Measurements from ENCODE around the gene HLA-DOB.

HLA-DOB gene

DNA sequence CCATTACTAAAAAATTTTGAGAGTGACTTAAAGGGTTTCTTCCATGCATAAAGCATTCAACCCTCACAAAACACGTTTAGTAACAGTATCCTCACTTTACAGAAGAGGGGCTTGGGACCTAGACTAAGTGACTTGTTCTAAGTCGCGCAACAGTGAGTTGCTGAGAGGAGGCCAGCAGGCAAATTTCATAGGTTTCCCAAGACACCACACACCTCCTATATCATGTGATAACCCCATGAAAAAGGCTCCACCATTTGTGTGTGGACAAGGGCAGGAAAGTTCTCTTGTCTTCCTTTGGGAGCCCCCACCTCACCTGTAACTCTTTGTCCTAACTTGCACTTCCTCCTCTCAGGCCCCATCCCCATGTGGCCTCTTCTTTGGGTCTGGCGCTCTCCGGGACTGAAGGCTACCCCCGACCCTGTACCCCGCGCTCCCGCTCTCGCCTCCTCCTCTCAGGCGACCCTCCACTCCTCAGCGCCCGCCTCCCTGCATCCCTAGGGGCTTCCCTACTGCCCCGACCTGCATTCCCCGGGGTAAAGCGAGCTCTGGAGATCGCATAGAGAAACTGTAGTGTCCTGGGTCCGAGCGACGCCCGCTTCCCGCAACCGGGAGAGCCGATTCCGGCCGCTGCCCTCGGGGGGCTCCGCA, 26.7 kb upstream of the HLA-DOB start:
- DNase-seq: no peak

DNA sequence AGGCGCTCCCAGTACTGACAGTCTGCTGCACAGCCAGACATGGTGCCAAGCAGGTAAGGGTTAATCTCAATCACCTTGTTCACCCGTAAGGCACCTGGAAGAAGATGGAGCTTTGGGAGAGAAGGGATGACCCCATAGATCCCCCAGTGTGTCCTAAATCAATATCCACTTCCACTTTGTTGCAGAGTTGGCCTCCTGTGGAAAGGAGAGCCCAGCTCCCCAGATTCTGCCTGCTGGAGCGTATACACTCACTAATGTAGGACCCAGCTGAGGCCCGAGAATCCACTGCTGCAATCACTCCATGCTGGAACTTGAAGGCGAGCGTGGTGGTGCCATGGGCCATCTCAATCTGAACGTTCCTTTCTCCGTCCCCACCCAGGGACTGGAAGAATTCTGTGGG, 25.9 kb upstream of the HLA-DOB start:
- DNase-seq: no peak

DNA sequence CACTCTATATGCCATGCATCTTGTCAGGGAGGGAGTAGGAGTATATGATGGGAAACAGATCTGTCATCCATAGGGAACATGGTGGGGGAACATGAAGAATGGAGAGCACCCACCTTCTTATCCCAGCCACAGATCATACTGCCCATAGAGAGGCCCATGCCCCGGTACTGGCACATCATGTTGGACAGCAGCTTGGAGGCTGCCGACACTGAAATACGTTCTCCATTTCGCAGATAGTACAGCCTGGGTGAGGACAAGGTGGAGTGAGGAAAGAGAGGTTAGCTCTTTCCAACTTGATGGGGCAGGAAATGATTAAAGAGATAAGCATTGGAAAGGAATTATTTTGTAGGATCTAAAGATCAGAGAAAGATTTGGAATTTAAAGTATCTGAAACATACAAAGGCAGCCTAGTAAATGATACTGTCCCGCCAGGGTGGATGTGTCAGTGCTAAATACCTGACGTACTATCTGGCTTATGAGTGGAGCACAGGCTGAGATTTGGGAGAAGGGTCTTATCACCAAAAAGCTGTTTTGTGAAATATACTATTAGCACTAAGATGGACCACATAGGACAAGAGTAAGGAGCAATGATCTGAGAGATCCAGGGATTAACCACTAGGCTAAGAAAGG, 25.3 kb upstream of the HLA-DOB start:
- DNase-seq: no peak

DNA sequence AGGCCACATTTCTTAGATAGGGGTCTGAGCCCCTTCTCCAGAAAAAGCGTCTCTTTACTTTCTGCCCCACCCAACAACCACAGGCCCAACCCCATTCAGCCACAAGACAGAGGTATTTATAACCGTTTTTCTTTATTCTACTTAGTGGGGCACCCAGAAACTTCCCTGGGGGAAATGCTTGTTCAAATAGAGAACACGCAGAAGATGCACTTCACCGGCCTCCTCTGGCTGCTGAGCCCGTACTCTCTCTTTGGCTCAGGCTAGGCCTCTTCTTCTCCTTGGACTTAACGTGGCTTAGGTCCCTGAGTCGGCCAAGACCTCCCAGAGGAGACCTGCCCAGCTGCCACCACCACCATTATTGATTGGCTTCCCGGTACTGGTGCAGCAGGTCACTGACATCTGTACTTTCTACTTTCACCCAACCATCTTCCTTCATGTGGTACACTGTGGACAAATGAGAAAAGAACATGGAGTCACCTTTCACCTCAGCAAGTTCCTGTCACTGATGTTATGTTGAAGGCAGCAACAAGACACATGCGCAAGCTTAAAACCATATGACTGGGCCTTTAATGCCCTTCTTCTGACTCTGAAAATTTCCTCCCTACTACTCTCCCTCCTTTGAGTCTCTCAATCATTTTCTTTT, 23.9 kb upstream of the HLA-DOB start:
- DNase-seq: no peak

DNA sequence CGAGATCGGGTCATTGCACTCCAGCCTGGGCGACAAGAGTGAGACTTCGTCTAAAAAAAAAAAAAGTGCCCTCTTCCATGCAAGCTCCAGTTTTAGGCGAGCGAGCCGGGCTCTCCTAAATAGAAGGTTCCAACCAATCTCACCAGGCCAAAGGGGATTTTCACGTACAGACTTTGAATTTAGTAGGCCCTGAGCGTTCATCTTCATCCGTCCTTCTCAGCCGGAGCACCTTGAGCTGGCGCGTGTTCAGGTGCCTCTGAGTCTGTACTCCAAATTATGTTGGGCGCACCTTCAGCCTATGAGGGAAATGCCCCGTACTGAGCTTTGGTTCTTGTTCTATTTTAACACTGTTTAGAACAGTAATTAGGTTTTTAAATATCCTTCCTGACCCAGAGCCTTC, 22.6 kb upstream of the HLA-DOB start:
- DNase-seq: no peak

DNA sequence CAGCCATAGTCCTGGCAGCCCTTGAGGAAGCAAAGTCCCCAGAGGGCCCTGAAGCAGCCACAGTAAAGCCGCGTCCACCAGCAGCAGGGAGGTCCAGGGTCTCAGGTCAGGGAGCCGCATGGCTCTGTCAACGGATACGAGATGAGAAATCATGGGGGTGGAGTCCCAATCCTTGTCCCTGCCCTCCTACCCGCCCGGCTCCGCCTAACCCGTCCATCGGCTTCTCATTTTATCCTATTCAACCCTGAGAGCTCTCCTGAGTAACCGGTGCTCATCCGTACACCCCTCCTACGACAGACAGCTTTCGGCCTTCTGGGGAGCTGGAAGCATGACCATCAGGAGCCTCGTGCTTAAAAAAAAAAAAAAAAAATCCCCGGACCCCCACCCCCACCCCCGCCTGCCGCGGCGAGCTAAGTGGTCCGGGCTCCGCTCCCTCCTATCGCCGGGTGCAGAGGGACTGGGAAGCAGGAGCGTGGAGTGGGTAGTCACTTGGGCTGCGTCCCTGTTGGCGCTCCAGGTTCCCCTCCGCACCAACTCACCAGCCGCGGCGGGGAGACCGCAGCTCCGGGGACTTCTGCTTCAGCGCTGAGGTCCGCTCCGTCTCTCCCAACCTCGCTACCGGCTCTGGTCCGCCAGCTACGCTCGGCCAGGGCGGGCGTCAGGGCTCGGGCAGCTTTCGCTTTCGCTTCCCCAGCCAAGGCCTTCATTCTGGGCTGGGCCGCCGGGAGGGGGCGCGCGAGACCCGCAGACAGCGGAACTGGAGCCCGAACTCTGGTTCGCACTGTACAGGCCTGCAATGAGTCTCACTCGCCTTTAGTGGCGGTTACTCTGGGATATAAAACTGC, 21.5 kb upstream of the HLA-DOB start, which contains the start of gene TAP2:
Gene TAP2 (minus strand): TSS at position 626 of the 845 bp plus-strand sequence. CDS start 506 bp downstream, at position 120.
- DNase-seq: peak; percentile 98

DNA sequence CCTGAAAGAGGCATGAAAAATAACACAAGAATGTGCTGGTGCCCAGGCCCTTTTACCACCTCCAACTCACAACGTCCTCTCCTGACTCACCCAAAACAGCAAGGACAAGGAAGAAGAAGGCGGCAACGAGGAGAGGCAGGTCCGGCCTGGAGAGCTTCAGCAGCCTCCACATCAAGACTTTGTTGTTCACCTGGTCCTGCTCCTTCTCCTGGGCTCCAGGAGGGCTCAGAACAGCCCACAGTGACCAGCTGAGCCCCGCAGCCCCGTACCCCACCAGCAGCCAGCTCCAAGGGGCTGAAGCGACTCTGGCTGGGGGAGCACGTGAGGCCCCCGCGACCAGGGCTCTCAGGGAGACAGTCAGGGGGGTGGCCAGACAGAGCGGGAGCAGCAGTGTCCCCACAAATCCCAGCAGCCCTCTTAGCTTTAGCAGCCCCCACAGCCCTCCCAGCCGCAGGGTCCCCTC, 20.9 kb upstream of the HLA-DOB start:
- no peak for DNase-seq

DNA sequence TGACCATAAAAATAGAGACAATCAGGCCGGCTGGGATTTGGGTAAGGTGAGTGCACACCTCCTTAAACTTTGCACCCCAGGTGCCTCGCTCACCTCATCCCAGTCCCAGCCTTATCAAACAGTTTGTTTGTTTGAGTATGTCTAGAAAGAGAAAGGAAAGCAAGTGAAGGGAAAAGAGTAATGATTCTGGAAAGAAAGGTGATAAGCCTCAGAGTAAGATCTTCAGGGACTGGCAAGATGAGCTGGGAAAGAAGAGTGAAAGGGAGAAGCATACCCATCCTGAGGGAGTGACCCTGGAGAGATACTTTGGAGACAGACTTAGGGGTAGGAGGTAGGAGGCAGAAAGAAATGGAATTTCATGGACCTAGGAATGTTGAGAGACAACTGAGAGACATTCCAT, 20.1 kb upstream of the HLA-DOB start:
- no peak for DNase-seq

DNA sequence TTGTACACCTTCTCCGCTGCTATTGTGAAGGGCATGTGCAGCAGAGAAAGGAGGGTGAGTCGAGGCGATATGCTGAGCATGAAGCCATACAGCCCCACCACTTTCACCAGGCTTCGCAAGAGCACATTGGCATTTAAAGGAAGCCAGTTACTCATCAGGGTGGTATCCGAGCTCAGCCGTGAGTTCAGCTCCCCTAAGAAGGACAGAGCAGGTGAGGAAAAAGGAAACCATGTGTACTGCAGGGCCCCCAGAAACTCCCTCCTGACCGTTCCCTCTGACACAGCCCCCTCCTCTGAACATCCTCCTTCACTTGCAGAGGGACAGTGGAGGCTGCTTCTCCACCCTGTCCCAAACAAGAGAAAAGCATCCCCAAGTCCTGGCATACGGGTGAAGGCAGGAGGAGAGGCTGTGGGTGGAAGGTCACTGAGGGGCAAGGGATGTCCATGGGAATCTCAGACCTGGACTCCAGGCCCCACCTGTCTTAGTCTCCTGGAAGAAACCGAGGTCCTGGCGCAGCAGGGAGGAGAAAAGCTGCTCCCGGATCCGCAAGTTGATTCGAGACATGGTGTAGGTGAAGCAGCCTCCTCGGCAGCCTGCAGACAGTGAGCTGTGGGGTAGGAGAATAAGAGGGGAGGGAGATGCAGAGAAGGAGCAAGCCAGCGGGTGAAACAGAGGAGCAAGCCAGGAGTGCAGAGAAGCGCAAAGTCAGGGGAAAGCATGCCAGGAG, 18.5 kb upstream of the HLA-DOB start:
- DNase-seq: no peak

DNA sequence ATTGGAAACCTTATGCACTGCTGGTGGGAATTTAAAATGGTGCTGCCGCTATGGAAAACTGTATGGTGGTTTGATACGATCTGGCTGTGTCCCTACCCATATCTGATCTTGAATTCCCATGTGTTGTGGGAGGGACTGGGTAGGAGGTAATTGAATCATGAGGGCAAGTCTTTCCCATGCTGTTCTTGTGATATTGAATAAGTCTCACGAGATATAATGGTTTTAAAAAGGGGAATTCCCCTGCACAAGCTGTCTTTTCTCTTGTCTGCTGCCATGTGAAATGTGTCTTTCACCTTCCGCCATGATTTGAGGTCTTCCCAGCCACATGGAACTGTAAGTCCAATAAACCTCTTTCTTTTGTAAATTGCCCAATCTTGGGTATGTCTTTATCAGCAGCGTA, 16.9 kb upstream of the HLA-DOB start:
- no peak for DNase-seq

DNA sequence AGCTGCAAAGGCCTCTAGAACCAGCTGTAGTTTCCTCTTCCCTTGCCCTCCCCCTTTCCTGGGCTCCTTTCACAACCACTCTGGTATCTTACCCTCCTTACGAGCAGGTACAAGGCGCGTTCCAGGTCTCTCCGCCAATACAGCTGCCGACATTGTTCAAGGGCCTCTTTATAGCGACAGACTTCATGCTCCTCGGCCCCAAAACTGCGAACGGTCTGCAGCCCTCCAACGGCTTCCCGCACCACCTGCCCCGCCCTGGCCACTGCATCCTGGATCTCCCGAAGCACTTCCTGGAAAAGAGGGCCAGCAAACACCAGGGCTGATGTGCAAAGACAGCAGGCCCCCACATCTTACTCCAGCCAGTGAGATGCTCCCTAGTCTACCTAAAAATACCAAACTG, 15.7 kb upstream of the HLA-DOB start:
- no peak for DNase-seq

DNA sequence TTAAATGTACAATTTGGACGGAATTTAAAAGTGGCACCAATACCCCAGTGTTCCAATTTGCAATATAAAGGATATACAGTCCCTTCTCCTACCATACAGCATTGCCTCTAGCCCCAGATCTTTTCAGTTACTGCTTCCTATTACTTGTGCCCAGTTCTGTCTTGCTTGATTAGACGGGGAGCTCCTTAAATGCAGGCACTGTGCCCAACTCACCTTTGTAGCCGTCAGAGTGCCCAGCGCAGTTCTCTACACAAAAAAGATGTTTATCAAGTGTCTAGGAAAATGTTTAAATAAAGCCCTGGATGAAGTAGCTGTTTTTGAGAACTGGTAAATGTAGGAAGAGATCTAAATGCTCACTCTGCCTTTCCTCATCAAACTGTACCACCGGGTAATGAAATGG, 14.1 kb upstream of the HLA-DOB start:
- DNase-seq: no peak

DNA sequence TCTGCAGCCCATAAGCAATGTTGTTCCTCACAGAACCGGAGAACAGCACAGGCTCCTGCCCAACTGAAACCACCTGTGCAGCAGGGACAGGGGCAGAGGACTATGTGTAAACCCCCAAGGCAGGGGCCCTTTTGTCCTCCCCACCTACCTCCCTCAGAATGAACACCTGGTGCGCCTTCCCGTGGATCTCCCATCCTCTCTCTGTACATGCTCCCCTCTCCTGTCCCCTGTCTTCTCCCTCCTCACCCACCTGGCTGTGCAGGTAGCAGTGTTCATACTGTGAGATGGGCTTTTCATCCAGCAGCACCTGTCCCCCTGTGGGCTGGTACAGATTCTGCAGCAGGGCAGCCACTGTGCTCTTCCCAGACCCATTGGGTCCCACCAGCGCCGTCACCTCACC, 13.2 kb upstream of the HLA-DOB start:
- no peak for DNase-seq

DNA sequence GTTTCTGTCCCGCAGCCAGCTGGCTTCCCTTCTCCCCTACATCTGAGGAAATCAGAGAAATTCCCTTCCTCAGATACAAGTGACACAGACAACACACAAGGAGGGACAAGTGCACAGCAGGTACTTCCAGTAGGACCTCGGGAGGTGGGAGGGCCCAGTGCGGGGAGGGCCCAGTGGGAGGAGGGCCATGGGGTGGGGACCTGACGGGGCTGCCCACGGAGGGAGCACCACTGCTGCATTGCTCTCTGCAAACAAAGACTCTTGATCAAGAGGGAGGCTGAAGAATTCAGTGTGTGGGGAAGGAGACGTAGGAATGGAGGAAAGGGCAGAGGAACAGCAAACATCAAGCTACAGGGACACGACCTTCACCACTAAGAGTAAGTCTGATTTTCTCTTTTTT, 12.7 kb upstream of the HLA-DOB start:
- DNase-seq: no peak

DNA sequence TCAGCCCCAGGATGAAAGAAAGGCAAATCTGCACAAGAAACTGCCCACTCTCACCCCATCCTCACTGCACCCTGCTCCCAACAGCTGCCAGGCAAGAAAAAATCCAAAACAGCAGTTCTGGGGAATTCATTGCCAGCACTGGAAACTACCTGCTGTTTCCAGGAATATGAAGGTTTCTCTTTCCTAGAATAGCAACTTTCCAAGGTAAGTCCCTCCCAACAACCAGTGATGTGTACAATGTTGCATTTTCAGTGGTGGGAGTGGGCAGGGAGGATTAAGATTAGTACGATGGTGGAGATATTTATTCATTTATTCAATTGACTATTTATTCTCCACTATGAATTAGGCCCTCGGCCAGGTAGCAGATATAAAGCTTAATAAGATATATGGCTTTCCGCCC, 10.2 kb upstream of the HLA-DOB start:
- DNase-seq: no peak

DNA sequence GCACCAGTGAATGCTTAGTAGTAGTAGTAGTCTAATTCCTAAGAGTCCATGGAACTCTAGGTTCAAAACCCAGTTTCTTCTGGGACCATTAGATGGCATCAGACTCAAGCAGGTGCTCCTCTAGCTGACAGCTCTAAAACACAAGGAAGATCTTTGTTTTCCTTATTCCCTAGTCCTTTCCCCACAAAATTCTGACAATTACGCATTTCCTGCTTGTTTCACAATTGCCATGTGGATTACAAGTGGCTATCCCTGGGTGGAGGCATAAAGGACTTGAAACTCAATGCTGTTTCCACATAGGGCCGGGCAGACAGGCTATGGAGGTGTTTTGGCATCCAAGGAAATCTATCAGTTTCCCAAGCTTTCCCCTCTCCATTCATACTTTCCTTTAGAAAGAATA, 9.2 kb upstream of the HLA-DOB start:
- DNase-seq: no peak

DNA sequence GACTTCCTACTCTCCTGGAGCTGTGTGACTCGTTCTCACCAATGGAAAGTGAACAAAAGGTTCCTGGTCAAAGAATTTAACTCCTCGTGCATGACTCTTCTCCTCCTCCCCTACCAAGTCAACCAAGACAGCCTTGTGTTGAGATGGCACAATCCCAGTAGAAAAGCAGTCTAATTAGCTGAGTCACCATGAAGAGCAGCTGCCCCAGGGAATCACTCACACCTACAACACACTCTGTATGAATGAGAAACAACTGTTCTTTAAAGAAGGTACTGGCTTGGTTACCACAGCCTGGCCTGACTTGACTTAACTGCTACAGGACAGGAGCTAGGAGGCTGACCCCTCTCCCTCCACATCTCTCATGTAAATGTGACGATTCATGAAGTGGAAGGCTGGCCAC, 2.9 kb upstream of the HLA-DOB start:
- DNase-seq: no peak

DNA sequence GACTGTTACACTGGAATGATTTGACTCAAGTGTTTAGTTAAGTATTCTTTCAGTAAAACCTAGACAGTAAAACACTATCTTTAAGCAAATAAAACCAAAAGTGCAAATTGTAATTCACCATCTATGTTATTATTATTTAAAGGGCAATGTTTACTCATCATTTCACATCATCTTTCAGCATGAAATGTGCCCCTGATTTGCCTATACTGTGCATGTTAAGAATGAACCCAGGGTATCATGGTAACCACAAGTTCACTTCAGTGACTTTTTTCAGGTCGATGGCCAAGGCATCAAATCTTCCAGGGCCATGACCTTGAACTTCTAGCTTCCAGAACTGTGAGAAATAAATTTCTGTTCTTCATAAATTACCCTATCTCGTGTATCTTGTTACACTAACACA, 2.1 kb upstream of the HLA-DOB start:
- DNase-seq: no peak

DNA sequence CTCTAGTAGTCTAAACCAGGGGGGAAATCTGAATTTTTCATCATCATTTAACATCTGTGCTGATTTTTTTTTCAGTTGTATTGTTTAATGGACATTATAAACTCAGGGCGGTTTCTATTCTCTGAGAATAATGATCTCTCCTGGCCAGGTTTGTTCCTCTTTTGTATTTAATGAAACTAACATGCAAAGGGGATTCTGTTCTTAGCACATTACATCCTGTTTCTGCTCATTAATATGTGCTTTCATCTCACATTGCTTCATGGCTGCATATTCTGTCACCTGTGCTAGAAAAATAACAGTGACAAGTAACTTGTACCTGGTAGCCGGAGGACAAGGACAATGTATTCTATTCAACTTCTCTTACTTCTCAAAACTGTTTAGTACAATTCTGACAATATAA, 806 bp downstream of the HLA-DOB start:
- DNase-seq: no peak

DNA sequence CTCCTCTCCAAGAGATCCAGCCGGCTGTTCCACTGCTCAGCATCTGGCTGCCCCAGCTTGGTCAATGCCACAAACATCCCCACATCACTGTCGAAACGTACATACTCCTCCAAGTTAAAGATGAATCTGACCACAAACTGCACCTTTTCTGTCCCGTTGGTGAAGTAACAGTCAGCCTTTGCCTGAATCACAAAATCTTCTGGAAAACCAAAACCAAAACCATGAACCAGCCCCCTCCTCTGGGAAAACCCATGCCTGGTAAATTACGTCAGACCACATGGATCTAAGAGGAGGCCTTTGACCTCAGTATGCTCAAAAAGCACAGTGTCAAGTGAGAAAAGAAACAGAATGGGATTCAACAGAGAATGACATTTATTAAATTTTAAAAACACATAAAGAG, 1.7 kb downstream of the HLA-DOB start:
- DNase-seq: no peak

DNA sequence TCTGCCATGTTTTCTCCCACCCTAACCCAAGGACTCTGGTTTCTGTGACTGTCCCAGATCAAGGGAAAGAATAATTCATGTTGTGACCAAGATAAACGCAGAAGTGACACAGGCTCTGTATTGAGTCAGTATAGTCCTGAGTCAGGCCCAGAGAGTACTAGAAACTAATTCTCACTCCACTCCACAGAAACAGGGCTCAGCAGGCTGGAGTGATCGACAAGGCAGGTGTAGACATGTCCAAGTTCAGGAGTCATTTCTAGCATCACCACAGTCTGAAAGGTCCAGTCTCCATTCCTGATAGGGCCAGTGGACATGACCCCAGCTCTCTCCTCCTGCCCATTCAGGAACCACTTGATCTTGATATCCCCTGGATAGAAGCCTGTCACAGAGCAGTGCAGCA, 2.7 kb downstream of the HLA-DOB start:
- DNase-seq: no peak

DNA sequence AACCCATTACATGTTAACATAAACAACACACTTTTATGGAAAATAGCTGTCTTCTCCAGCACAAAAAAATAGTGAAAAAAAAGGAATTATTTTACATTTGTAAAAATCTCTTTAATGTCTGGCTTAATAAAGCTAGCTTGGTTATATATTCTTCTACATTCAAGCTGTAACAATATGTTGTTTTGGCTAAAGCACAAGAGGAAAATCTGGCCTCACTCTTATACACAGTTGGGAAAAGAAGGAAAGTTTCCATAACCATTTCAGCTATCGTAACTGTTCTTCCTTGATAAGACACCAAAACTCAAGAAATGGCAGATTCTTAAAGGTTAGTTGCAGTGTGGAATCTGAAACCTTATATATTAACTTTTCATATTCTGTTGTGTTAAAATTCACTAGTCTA, 7.6 kb downstream of the HLA-DOB start:
- no peak for DNase-seq

Data from stimulated activated CD4-positive, alpha-beta T cell treated with anti-CD3 and anti-CD28 coated beads, Interleukin-4, amount 100 ng/mL, for 24 hours (primary cell).